Mesothelial cell of epicardium (in vitro differentiated cells): ENCODE results near the gene METTL22. TPM values are rescaled to one million over a fixed set of nuclear protein-coding genes. Genes with fewer than 3 reads are reported as not detected.

Experiments
- DNase-seq, 2 experiments: peaks; one replicate each; pipeline ENCODE4 v3.0.0; 2021; ENCODE audit warnings: low spot score in 2 of 2; ENCODE audit not compliant: unreplicated experiment in 2 of 2
- H3K27ac Mint-ChIP-seq: 2 replicates; pipeline ENCODE4 v1.8.0; 2021; ENCODE audit warnings: mixed read lengths
- H3K27me3 Mint-ChIP-seq: 2 replicates; pipeline ENCODE4 v1.8.0; 2021; ENCODE audit warnings: low read depth, mixed read lengths
- H3K36me3 Mint-ChIP-seq: 2 replicates; pipeline ENCODE4 v1.8.0; 2021; ENCODE audit warnings: mixed read lengths
- H3K4me1 Mint-ChIP-seq: 2 replicates; pipeline ENCODE4 v1.8.0; 2021; ENCODE audit warnings: mixed read lengths
- H3K4me3 Mint-ChIP-seq: 2 replicates; pipeline ENCODE4 v1.8.0; 2021; ENCODE audit warnings: mild to moderate bottlenecking, moderate library complexity, mixed read lengths
- H3K9me3 Mint-ChIP-seq: 2 replicates; pipeline ENCODE4 v1.8.0; 2021; ENCODE audit warnings: mixed read lengths
- CTCF ChIP-seq: fragments of 200-600 bp; sonication (generic); IDR thresholded peaks from one replicate; pipeline ENCODE4 v1.5.0; 2021; ENCODE audit warnings: antibody characterized with exemption; ENCODE audit not compliant: unreplicated experiment
- total RNA-seq: library from RNA; stranded (reverse); gene quantifications from 3 replicates; pipeline ENCODE4 v1.2.1, GENCODE V29; 2021

The METTL22 gene
- total RNA-seq, 1 donor from 2014 or later = 65.8 TPM

- Mint-ChIP-seq H3K9me3 (peaks cover 5% of the 10 kb centered on the region), H3K27ac (no peak overlapping the region), H3K36me3 (peaks cover 7% of the 10 kb centered on the region), H3K4me3 (no peak overlapping the region), H3K4me1 (peaks cover 10% of the 10 kb centered on the region), H3K27me3 (no peaks in the 10 kb centered on the region)
- no peak for DNase-seq
- TF ChIP-seq CTCF = no peak
These were observed 62.1 kb downstream of the METTL22 start for GRCh38 chr16:8683640-8684039.

- TF ChIP-seq CTCF = no peak
- H3K4me3 Mint-ChIP-seq = no peak overlapping the region
These were observed 64.1 kb downstream of the METTL22 start for GRCh38 chr16:8685617-8686016.

GRCh38 chr16:8686031-8686621, 64.6 kb downstream of the METTL22 start:
- H3K4me3 Mint-ChIP-seq = no peak overlapping the region
- no peak for DNase-seq
- no peak overlapping the region for H3K27ac Mint-ChIP-seq
- peaks cover 21% of the 10 kb centered on the region for H3K36me3 Mint-ChIP-seq
- peaks cover 14% of the 10 kb centered on the region for H3K9me3 Mint-ChIP-seq
- H3K4me1 Mint-ChIP-seq = peaks cover 5% of the 10 kb centered on the region
- no peaks in the 10 kb centered on the region for H3K27me3 Mint-ChIP-seq
- TF ChIP-seq CTCF = no peak

More at GRCh38 chr16:8685617-8686016, 64.1 kb downstream of the METTL22 start:
- peaks cover 19% of the 10 kb centered on the region for H3K36me3 Mint-ChIP-seq
- no peak for DNase-seq
- no peak overlapping the region for H3K27ac Mint-ChIP-seq
- peaks cover 12% of the 10 kb centered on the region for H3K9me3 Mint-ChIP-seq
- H3K4me1 Mint-ChIP-seq = peaks cover 5% of the 10 kb centered on the region
- no peaks in the 10 kb centered on the region for H3K27me3 Mint-ChIP-seq

GRCh38 chr16:8686879-8687278, 65.4 kb downstream of the METTL22 start:
- Mint-ChIP-seq H3K9me3 (peaks cover 14% of the 10 kb centered on the region), H3K27me3 (no peaks in the 10 kb centered on the region), H3K4me1 (peaks cover 5% of the 10 kb centered on the region), H3K36me3 (peaks cover 21% of the 10 kb centered on the region), H3K4me3 (no peak overlapping the region), H3K27ac (no peak overlapping the region)
- no peak for DNase-seq
- no peak for TF ChIP-seq CTCF

GRCh38 chr16:8689686-8690085, 68.2 kb downstream of the METTL22 start:
- TF ChIP-seq CTCF = no peak
- DNase-seq = no peak
- Mint-ChIP-seq H3K9me3 (peaks cover 14% of the 10 kb centered on the region), H3K27ac (no peak overlapping the region), H3K4me3 (no peak overlapping the region), H3K27me3 (no peaks in the 10 kb centered on the region), H3K36me3 (peaks cover 21% of the 10 kb centered on the region), H3K4me1 (no peaks in the 10 kb centered on the region)

GRCh38 chr16:8691728-8692127, 70.2 kb downstream of the METTL22 start:
- TF ChIP-seq CTCF = no peak
- no peak overlapping the region for H3K4me3 Mint-ChIP-seq
- no peak overlapping the region for H3K27ac Mint-ChIP-seq
- no peaks in the 10 kb centered on the region for H3K27me3 Mint-ChIP-seq
- peaks cover 14% of the 10 kb centered on the region for H3K9me3 Mint-ChIP-seq
- H3K36me3 Mint-ChIP-seq = peaks cover 19% of the 10 kb centered on the region
- H3K4me1 Mint-ChIP-seq = no peaks in the 10 kb centered on the region
- no peak for DNase-seq
